ENCODE measurements around the gene ALDH2. TPM values are rescaled to one million over a fixed set of nuclear protein-coding genes. Genes with fewer than 3 reads are reported as not detected.
A peak's percentile ranks its signal among the peaks of the same experiment; 100 is the strongest.
"Not testable (repeated sequence)": the region's sequence is repeated elsewhere in the genome, so short reads cannot be mapped to it uniquely, and the experiment has no call there.

The ALDH2 gene
- total RNA-seq, 2 experiments from 2014 or later = 0.99 to 1.9 TPM

DNA sequence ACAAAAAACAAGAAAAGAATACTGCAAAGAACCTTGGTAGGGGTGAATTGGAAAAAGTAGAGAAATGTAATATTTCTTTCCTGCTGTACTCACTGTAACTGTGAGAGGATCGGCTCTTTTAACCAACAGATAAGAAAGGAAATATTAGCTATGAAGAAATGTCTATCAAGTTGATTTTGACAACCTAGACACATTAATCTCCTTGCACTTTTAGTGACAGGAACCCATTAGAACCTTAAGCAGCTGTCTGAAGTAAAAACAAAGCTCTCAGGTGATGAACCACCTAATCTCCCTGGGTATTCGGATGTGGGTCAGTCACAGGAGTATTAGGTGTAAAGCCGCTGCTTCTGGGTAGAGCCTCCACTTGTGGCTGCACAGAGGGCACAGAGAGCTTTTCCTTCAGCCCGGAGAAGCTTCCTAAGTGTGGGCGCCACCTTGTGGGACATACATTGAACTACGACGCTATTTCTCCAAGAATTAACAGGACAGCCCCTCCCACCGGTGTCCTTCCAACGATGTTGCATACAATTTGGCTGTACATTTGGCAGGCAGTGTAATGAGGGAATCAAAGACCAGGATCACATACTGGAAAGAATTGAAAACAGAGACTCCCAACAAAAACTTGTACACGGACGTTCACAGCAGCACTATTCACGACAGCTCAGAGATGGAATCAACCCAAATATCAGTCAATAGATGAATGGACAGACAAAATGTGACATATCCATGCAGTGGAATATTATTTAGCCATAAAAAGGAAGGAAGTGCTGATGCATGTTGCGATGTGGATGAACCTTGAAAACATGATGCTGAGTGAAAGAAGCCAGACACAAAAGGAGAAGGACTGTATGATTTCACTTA is 46.4 kb downstream of the ALDH2 start:
- POLR2A ChIA-PET = interaction anchor here (0.5 to 1.9 kb wide), 4 partner anchors 10 to 265 kb away, joined by 3 to 10 read pairs (median 4); partner anchors contain the start of genes ACAD10, BRAP and MAPKAPK5
- DNase-seq = peak; percentile 61
- Mint-ChIP-seq H3K36me3 (no peaks in the 10 kb centered on the region), H3K27ac (no peak overlapping the region), H3K4me1 (peaks cover 7% of the 10 kb centered on the region), H3K9me3 (no peaks in the 10 kb centered on the region), H3K4me3 (no peak overlapping the region), H3K27me3 (peaks cover 3% of the 10 kb centered on the region)
- ATAC-seq (ENCODE audit: low read depth) = peak; percentile 97

DNA sequence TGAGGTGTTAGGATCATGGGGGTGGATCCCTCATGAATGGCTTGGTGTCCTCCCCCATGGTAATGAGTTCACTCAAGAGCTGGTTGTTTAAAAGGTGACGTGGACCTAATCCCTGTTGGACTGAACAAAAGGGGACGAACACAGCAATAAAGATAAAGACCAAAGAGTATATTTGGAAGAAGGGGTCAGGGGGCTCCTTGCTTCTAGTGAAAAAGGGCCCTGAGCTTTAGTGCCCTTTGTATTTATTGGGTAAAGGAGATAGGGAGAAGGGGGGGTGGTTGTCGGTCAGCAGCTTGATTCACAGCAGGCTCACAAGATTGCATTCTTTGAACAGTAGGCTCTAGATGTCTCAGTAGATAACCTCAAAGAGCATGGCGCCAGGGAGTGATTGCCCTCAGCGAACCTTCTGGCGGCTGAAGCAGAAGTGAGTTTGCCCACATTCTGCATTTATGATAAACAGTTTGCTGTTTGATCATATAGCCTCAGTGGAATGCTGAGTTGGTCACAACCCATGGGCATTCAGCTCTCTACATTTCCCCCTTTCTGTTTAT is 49.4 kb downstream of the ALDH2 start:
- H3K4me3 Mint-ChIP-seq = no peak overlapping the region
- H3K27ac Mint-ChIP-seq = no peak overlapping the region
- POLR2A ChIA-PET = no interaction called here
- H3K36me3 Mint-ChIP-seq = no peaks in the 10 kb centered on the region
- H3K9me3 Mint-ChIP-seq = no peaks in the 10 kb centered on the region
- ATAC-seq (ENCODE audit: low read depth) = no peak
- H3K4me1 Mint-ChIP-seq = peaks cover 7% of the 10 kb centered on the region
- H3K27me3 Mint-ChIP-seq = peaks cover 12% of the 10 kb centered on the region
- DNase-seq = no peak

DNA sequence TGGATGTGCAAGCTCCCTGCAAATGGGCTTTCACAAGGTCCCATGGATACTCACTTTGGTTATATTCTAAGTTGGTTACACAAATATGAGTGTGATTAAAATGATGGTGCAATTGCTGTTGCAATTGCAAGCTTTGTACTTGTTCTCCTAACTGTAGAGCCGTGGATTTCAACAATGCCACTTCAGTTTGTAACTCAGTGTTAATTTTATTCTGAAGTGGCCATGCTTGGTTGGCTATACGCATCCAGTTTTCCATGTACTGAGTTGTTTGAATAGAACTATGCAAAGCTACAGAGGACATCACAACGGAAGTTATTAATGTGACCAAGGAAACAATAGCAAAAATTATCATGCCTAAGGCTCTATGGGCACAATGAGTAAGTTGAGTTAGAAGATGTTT is 50.2 kb downstream of the ALDH2 start:
- peaks cover 14% of the 10 kb centered on the region for H3K27me3 Mint-ChIP-seq
- H3K4me1 Mint-ChIP-seq; H3K4me3 Mint-ChIP-seq; DNase-seq; ATAC-seq (ENCODE audit: low read depth); POLR2A ChIA-PET; H3K9me3 Mint-ChIP-seq; H3K27ac Mint-ChIP-seq; H3K36me3 Mint-ChIP-seq: not testable (repeated sequence)

DNA sequence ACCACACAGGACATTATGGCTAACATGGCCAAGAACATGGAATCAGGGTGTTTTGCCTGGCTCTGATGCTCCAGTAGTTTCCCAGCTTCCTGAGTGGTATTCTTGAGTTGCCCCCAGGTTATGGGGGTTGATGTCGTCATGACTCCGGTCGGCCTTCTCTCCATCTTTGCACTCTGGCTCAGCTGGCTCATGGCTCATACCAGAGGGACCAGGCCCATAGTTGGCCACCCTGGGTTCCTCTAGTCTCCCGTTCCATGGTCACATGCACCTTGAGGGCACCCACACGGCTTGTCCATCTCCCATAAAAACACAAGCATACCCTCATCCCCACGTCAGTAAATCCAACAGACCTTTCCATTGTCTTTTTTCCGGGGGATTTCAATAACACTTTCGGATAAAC is 51.6 kb downstream of the ALDH2 start:
- Mint-ChIP-seq H3K4me3 (no peak overlapping the region), H3K9me3 (no peaks in the 10 kb centered on the region), H3K27me3 (peaks cover 23% of the 10 kb centered on the region), H3K27ac (no peak overlapping the region), H3K36me3 (no peaks in the 10 kb centered on the region), H3K4me1 (peaks cover 3% of the 10 kb centered on the region)
- DNase-seq (peak; percentile 10), ATAC-seq (ENCODE audit: low read depth) (no peak)
- POLR2A ChIA-PET = no interaction called here

DNA sequence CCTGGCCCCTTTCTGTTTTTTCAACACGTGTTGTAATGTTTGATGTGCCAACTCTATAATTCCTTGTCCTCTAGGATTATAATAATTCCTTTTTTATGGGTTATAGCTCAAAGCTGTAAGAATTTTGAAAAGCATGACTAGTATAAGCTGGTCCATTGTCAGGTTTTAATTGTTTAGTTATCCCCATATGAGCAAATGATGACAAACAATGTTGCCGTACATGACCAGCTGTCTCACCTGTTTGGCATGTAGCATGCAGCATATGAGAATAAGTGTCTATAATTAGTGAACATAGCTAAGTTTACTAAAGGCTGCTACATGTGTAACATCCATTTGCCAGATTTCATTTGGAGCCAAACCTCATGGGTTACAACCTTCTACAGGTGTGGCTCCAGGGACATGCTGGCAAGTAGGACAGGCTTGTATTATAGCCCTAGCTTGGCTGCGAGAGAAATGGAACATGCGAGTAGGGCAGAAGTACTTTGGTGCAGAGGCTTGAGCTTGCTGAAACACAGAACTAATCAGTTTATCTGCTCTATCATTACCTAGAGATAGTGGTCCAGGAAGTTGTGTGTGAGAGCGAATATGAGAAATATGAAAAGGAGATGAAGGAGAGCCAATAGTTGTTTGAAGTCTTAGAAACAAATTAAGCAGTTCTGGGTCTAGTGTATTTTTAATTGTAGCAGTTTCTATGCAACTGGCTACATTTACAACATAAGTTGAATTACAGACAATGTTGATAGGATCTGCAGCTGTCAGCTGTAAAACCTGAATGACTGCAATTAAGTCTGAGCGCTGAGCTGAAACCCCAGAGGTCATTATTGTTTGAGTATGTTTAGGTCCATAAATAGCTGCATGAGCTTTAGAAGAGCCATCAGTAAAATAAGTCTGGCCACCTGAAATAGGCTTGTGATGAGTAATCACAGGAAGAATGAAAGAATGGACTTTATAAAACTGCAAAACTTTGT is 52.7 kb downstream of the ALDH2 start:
- Mint-ChIP-seq H3K27ac (no peak overlapping the region), H3K27me3 (peaks cover 31% of the 10 kb centered on the region), H3K36me3 (no peaks in the 10 kb centered on the region), H3K4me3 (no peak overlapping the region), H3K9me3 (no peaks in the 10 kb centered on the region), H3K4me1 (no peaks in the 10 kb centered on the region)
- DNase-seq = no peak
- no peak for ATAC-seq (ENCODE audit: low read depth)
- POLR2A ChIA-PET = no interaction called here

DNA sequence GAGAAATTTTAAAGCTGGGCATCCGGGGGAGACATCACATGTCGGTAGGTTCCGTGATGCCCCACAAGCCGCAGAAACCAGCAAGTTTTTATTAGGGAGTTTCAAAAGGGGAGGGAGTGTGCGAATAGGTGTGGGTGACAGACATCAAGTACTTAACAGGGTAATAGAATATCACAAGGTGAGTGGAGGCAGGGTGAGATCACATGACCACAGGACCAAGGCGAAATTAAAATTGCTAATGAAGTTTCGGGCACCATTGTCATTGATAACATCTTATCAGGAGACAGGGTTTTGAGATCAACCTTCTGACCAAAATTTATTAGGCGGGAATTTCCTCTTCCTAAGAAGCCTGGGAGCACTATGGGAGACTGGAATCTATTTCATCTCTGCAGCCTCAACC is 54.1 kb downstream of the ALDH2 start:
- H3K27ac Mint-ChIP-seq; DNase-seq; H3K36me3 Mint-ChIP-seq; H3K4me1 Mint-ChIP-seq; H3K9me3 Mint-ChIP-seq; H3K4me3 Mint-ChIP-seq; POLR2A ChIA-PET; ATAC-seq (ENCODE audit: low read depth): not testable (repeated sequence)
- peaks cover 31% of the 10 kb centered on the region for H3K27me3 Mint-ChIP-seq

DNA sequence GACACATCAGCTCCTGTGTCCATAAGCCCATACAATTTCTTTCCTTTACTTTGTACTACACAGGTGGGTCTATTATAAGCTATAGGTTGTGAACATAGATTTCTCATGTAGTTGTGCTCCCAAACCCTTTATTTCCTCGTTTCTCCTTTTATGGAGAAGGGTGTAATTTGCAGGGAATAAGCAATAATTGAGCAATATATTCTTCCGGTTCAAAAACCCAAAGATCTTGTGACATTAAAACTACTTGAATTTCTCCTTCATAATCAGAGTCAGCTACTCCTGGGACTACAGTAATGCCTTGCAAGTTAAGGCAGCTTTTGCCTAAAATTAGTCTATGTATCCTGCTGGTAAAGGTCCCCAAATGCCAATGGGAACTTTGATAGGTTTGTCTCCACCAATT is 56.2 kb downstream of the ALDH2 start:
- H3K4me1 Mint-ChIP-seq = no peaks in the 10 kb centered on the region
- no peaks in the 10 kb centered on the region for H3K36me3 Mint-ChIP-seq
- H3K27me3 Mint-ChIP-seq = peaks cover 28% of the 10 kb centered on the region
- no peaks in the 10 kb centered on the region for H3K9me3 Mint-ChIP-seq
- DNase-seq (no peak), ATAC-seq (ENCODE audit: low read depth) (no peak)
- no peak overlapping the region for H3K4me3 Mint-ChIP-seq
- POLR2A ChIA-PET = no interaction called here
- no peak overlapping the region for H3K27ac Mint-ChIP-seq

DNA sequence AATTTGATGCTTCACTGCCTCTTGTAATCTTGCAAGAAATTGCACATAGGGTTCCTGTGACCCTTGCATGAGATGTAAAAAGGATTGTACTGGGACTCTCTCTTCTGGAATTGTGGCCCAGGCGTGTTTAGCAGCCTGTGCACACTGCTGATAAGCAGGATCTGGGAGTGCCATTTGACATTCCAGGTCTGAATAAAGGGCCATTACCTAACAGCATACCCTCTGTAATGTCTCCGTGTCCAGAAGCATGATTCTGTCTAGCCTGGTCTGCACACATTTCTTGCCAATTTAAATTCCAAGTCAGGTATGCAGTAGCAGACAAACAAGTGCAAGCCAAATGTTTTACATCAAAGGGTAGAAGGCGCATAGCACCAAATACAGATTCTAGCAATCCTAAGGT is 57.2 kb downstream of the ALDH2 start:
- POLR2A ChIA-PET = no interaction called here
- Mint-ChIP-seq H3K27me3 (peaks cover 24% of the 10 kb centered on the region), H3K4me3 (no peak overlapping the region), H3K27ac (no peak overlapping the region), H3K9me3 (no peaks in the 10 kb centered on the region), H3K36me3 (no peaks in the 10 kb centered on the region), H3K4me1 (no peaks in the 10 kb centered on the region)
- no peak for ATAC-seq (ENCODE audit: low read depth)
- DNase-seq = no peak

DNA sequence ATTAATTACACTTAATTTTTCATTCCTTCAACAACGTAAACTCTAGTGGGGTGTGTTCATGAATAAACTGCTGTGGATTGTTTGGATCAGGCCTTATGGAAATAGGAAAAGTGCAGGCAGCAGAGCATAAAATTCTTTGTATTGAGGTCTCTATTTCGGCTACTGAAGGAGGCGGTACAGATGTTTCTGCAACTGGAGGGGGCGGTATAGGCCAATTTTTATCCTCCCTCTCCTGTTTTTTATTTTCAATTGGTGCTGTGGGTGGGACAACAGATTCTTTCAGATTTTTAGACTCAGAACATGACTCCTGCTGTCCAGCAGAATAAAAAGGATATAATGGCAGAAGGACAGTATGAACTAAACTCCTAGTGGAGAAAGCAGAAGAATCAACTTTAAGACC is 57.6 kb downstream of the ALDH2 start:
- DNase-seq; ATAC-seq (ENCODE audit: low read depth); H3K9me3 Mint-ChIP-seq; H3K27ac Mint-ChIP-seq; H3K36me3 Mint-ChIP-seq; H3K4me3 Mint-ChIP-seq; POLR2A ChIA-PET; H3K4me1 Mint-ChIP-seq: not testable (repeated sequence)
- peaks cover 24% of the 10 kb centered on the region for H3K27me3 Mint-ChIP-seq

DNA sequence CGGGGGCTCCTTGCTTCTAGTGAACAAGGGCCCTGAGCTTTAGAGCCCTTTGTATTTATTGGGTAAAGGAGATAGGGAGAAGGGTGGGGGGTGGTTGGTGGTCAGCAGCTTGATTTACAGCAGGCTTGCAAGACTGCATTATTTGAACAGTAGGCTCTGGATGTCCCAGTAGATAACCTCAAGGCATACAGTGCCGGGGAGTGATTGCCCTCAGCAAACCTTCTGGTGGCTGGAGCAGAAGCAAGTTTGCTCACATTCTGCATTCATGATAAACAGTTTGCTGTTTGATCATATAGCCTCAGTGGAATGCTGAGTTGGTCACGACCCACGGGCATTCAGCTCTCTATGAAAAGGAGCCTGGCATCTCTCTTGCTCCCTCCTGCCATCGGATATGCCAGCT is 58.8 kb downstream of the ALDH2 start:
- no peak for DNase-seq
- no peaks in the 10 kb centered on the region for H3K9me3 Mint-ChIP-seq
- H3K4me1 Mint-ChIP-seq = no peaks in the 10 kb centered on the region
- POLR2A ChIA-PET = no interaction called here
- no peak overlapping the region for H3K4me3 Mint-ChIP-seq
- no peak for ATAC-seq (ENCODE audit: low read depth)
- peaks cover 23% of the 10 kb centered on the region for H3K27me3 Mint-ChIP-seq
- H3K27ac Mint-ChIP-seq = no peak overlapping the region
- H3K36me3 Mint-ChIP-seq = no peaks in the 10 kb centered on the region

DNA sequence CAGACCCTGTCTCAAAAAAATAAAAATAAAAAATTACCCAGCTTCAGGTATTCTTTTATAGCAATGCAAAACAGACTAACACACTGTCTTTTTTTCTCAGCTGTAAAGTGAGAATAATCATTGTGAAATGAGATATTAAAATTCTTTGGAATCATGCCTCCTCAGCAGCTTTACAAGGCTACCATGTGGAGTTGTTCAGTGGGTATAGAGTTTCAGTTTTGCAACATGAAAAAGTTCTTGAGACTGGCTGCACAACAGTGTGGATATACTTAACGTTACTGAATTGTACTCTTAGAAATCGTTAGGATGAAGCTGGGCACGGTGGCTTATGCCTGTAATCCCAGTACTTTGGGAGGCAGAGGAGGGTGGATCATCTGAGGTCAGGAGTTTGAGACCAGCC is 59.6 kb downstream of the ALDH2 start:
- Mint-ChIP-seq H3K27ac (no peak overlapping the region), H3K36me3 (no peaks in the 10 kb centered on the region), H3K27me3 (peaks cover 20% of the 10 kb centered on the region), H3K4me1 (no peaks in the 10 kb centered on the region), H3K4me3 (no peak overlapping the region), H3K9me3 (no peaks in the 10 kb centered on the region)
- POLR2A ChIA-PET = no interaction called here
- DNase-seq (no peak), ATAC-seq (ENCODE audit: low read depth) (no peak)

DNA sequence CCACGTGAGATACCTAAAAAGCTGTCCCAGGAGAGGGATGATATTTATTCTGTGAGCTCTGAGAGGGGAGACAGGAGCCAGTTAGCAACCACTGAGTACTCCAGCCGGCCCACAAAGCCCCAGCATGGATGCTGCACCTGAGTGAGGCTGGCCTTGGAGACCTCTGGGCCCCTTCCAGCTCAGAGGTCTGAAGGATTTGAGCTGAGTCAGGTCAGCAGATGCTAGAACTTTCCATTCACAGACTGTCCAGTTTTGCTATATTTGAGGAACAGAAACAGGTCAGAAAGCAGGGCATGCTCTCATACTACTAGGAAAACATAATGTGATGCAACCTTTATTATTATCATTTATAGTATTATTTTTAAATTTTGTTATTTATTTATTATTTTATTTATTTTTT is 60.3 kb downstream of the ALDH2 start:
- Mint-ChIP-seq H3K9me3 (no peaks in the 10 kb centered on the region), H3K27me3 (peaks cover 17% of the 10 kb centered on the region), H3K4me1 (no peaks in the 10 kb centered on the region), H3K36me3 (no peaks in the 10 kb centered on the region), H3K4me3 (no peak overlapping the region), H3K27ac (no peak overlapping the region)
- POLR2A ChIA-PET = no interaction called here
- ATAC-seq (ENCODE audit: low read depth) = no peak
- no peak for DNase-seq

DNA sequence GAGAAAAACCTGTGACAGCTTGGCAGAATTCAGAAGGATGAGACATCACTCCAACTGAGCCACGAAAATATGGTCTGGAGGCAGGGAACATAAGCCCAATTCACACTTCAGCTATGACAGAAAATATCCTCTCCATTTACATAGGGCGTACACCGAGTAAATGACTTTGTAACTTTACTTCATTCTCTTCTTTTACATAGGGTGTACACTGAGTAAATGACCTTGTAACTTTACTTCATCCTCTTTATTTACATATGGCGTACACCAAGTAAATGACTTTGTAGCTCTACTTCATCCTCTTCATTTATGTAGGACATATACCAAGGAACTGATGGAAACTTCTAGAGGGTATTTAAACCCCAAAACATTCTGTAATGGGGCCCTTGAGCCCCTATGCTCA is 61.2 kb downstream of the ALDH2 start:
- Mint-ChIP-seq H3K27me3 (peaks cover 14% of the 10 kb centered on the region), H3K9me3 (no peaks in the 10 kb centered on the region), H3K4me1 (no peaks in the 10 kb centered on the region), H3K27ac (no peak overlapping the region), H3K4me3 (no peak overlapping the region), H3K36me3 (no peaks in the 10 kb centered on the region)
- POLR2A ChIA-PET = no interaction called here
- DNase-seq (no peak), ATAC-seq (ENCODE audit: low read depth) (no peak)
